NCI-H748 treated with DMSO at 0.1 percent for 48 hours (cell line): ENCODE results near the gene NDUFB11.
A peak's percentile ranks its signal among the peaks of the same experiment; 100 is the strongest.
"Not testable (repeated sequence)": the region's sequence is repeated elsewhere in the genome, so short reads cannot be mapped to it uniquely, and the experiment has no call there.

ENCODE experiments used
- DNase-seq: peaks from one replicate; lab custom pipeline; 2025; lab: John Stamatoyannopoulos, UW

Gene NDUFB11

DNA sequence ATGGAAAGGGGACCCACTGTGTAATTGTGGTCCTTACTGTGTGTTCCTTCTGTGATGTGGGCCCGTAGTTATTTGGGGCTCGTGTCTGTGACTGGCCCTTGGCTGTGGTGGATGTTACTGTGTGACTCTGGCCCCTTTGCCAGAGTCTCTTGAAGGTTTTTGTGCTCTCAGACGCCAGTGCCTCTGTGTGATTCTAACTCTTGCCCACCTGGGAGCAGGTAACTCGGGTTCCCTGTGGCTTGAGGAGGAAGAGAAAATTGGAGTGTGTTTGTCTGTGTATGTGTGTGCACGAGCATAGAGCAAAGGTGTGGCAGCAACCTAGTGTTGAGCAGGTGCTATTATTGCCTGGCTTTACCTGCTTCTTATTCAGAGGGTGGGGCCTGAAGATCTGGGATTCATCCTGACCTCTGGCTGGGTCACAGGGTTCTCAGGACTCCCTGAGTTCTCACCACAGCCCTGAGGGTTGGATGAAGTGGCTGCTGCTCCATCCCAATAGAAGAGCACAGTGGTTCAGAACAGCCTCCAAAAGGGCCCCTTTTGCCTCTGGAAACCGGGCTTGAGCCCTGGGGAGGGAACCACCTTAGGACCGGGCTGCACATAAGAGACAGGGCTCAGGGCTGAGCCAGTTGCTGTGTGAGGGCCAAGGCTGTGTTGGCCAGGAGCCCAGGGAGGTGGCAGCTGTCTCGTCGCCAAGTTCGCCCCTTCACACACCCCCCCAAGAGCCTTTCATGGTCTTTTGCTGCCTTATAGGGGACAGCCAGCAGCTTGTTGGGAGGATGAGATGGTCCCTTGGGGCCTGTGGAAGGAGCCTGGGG is 1.8 kb upstream of the NDUFB11 start:
- DNase-seq, result peak; percentile 8

GRCh38 chrX:47145395-47146120 is 1.1 kb upstream of the NDUFB11 start:
- no peak for DNase-seq

DNA sequence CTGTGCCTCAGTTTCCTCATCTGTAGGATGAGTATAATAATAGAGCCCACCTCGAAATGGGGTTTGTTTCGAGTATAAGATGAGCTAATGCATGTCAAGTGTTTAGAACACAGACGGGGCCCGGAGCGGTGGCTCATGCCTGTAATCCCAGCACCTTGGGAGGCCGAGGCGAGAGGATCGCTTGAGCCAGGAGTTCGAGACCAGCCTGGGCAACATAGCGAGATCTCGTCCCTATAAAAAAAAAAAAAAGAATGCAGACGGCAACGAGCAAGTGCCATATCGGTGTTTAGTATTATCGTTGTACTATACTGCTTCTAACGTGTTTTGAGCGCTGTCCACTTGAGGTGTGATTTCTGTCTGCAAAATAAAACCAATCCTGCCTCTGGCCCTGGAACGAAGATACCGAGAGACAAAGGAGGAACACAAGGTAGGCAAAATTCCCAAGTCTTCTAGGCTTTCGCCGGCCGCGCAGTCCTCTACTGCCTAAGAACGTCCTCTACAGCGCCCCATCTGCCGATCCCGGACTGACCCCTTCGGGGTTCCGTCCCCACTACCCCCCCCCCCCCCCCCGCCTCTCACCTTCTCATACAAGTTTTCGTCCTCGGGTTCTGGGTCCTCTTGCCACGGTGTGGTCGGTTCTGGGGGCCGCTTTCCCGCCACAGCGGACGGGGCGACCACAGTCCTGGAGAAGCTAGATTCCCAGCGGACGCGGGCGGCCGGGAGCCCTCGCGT is 442 bp downstream of the NDUFB11 start:
- no peak for DNase-seq

DNA sequence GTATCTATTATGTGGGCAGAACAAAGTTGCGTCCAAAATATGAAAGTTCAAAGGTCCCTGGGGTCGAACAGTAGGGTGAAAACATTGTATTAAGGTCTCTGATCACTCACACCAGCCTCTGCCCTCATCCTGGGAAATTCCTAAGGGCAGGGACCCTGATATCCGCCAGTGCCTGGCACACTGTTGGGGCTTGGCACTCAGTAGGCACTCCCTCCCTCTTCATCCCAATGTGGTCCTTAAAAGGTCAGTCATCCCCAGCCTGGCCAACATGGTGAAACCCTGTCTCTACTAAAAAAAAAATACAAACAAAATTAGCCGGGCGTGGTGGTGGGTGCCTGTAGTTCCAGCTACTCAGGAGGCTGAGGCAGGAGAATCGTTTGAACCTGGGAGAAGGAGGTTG is 6.3 kb downstream of the NDUFB11 start:
- no peak for DNase-seq

- not testable (repeated sequence) for DNase-seq
Measured at GRCh38 chrX:47135650-47136049, 8.9 kb downstream of the NDUFB11 start.

DNA sequence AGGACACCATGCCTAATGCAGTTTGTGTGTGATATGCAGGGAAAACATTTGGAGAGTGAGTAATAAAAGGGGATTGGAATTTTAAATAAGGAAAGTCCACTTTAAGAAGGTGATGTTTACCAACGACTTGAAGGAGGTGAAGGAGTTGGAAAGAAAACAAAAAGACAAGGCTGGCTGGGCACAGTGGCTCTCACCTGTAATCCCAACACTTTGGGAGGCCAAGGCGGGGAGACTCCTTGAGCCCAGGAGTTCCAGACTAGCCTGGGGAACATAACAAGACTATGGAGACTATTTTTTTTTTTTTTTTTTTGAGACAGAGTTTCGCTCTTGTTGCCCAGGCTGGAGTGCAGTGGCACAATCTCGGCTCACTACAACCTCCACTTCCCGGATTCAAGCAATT is 11.0 kb downstream of the NDUFB11 start:
- no peak for DNase-seq

- DNase-seq, result no peak
Measured at GRCh38 chrX:47129899-47130358, 14.6 kb downstream of the NDUFB11 start.

DNA sequence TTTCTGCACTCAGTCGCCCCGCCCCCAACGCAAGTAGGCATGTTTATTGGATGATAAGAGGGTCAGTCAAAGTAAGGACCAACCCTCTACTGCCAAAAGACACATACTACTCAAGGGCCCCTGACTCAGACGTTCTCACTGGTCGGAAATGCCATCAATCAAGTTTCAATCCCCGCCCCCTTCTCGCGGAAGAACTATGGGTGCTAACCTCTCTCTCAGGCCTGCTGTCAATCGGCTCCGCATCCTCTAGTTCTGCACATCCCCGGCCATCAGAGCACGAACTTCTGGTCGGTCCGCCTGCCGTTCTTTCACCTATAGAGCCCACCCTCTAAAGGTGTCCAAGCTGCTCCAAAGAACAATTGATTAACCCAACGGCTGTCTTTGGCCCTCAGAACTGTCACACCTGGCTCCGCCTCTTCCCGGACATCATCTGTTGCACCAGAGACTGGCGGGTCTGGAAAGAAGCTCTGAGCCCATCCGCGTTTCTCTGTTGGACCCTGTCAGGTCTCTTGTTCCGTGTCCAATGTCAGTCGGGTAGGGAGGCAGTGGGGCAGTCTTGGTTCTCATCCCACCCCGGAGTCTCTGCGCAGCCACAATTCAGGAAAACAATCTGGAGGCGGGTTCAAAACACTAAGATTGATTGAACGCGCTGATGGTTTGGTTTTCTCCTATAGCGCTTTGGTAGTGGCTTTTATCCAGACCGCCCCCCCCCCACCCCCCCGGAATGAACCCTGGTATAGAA is 15.2 kb downstream of the NDUFB11 start:
- peak; percentile 90 for DNase-seq

GRCh38 chrX:47124466-47124865 is 20.0 kb downstream of the NDUFB11 start:
- not testable (repeated sequence) for DNase-seq

- DNase-seq, result not testable (repeated sequence)
Measured at GRCh38 chrX:47116551-47117110, 27.9 kb downstream of the NDUFB11 start.

DNA sequence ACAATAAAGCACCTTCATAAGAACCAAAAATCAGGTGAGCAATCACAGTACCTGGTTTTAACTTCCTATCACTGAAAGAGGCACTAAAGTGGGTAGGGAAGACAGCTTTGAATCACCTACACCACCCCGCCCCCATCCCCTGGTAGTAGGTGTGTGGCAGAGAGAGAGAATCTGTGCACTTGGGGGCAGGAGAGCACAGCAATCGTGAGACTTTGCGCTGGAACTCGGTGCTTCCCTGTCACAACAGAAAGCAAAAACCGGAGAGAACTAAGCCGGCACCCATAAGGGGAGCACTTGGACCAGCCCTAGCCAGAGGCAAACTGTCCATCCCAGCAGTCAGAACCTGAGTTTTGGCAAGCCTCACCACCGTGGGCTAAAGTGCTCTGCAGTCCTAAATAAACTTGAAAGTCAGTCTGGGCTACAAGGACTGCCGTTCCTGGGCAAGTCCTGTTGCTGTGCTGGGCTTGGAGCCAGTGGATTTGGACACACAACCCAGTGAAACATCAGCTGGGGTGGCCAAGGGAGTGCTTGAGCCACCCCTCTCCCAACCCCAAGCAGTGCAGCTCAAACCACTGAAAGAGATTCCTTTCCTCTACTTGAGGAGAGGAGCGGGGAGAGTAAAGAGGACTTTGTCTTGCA is 32.1 kb downstream of the NDUFB11 start:
- no peak for DNase-seq

- DNase-seq, result not testable (repeated sequence)
Measured at GRCh38 chrX:47110936-47111615, 33.4 kb downstream of the NDUFB11 start.

GRCh38 chrX:47101206-47101605 is 43.3 kb downstream of the NDUFB11 start:
- no peak for DNase-seq

DNA sequence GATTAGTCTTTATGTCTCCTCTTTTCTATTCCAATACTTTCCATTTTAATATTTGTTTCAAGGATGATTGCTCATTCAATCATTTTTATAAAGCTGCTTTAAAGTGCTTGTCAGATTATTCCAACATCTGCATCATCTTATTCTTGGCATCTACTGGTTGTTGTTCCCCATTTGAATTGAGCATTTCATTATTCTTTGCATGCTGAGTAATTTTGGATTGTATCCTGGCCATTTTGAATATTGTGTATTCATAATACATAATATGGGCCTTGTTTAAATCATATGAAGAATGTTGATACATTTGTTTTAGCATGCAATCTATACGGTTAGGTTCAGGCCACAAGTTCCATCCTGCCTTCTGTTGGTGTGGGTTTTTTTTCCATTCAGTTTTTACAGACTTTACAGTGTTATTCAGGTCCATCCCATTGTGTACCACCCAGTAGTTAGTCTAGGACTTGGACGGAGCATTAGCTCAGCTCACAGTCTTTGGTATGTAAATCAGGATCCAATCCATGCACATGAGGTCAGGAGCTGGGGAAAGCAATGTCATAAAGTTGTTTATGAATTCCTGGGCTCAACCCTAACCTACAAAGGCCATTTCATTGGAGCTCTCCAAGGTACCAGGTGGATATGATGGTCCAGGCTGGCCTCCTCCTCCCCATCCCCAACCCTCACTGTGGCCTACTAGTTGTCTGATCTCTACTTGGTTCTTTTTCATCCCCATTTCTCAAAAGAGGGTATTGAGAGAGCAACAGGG is 46.0 kb downstream of the NDUFB11 start:
- no peak for DNase-seq

GRCh38 chrX:47097018-47097417 is 47.5 kb downstream of the NDUFB11 start:
- no peak for DNase-seq

GRCh38 chrX:47093860-47094259 is 50.6 kb downstream of the NDUFB11 start:
- no peak for DNase-seq

- peak; percentile 1 for DNase-seq
Measured at GRCh38 chrX:47093248-47093647, 51.3 kb downstream of the NDUFB11 start.
